G401 (cell line): ENCODE data around the gene AMELY. TPM values are rescaled to one million over a fixed set of nuclear protein-coding genes. Genes with fewer than 3 reads are reported as not detected.
A peak's percentile ranks its signal among the peaks of the same experiment; 100 is the strongest.
"Not testable (repeated sequence)": the region's sequence is repeated elsewhere in the genome, so short reads cannot be mapped to it uniquely, and the experiment has no call there.

Source experiments
- DNase-seq: peaks from one replicate; pipeline ENCODE4 v3.0.0-alpha.2; 2015; ENCODE audit warnings: low spot score
- in situ Hi-C: cut with HindIII; loops from 2 replicates; pipeline ENCODE4 v1.10.0; 2016; ENCODE audit warnings: low sequenced_read_pairs, mixed read lengths
- total RNA-seq: library from RNA; depleted of rRNA; stranded (reverse); fragments of >200 nt; shearing (Covaris generic); gene quantifications from 2 replicates; pipeline ENCODE4 v1.2.3, GENCODE V29; 2014; rRNA removed

The AMELY gene, protein sequence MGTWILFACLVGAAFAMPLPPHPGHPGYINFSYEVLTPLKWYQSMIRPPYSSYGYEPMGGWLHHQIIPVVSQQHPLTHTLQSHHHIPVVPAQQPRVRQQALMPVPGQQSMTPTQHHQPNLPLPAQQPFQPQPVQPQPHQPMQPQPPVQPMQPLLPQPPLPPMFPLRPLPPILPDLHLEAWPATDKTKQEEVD
- total RNA-seq: not detected in 2 replicates

DNA sequence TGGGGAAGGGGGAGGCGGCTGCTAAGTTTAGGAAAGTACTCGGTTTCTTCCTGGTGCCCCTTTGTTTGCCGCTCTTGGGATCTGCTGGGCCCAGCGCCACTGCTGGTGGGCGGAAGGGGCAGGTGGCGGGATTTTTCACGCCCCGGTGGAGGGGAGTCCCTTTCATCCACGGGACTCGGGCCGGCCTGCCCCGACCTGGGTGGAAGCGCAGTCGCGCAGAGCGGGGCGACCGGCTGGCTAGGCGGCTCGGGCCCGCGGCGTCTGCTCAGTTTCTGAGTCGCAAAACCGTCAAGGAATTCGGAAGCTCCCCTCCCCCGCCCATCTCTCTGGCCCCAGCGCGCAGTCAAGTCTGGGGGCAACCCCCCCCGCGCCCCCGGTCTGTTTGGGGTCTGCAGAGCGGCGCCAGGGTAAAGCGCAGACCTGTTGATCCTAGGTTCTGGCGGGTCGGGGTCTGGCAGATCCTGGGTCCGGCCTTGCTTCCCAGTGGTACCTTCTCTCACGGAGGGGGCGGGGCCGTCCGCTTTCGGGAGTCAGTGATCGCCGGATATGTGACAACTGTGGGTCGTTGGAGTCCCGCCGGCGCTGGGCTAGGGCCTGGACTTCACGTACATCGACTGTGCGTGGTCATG is at the start of gene AMELY:
TSS of gene AMELY (minus strand) at position 500 of the 629 bp plus-strand sequence. CDS start 39,144 bp downstream, outside the sequence.
- in situ Hi-C loops: no loop called here

DNA sequence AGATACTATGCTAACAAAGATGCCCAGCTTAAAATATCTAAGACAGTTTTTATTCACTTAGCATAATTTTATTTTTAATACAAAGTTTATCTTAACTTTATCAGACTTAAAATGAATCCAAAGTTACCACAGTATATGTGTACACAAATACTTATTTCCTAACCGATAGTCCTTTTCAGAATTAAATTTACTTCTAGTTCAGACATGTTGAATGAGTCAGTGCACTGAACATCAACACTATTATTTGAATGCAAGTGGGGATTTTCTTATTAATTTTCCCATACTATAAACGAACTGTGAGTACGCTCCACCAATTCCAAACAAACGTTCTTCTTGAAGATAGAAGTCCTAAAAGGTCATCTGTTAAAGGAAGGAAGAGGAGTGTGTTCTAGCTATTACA is 38.4 kb upstream of the AMELY start:
- in situ Hi-C loops: no loop called here
- DNase-seq: no peak

More for the DNA sequence above, at the start of gene AMELY:
- DNase-seq: no peak

DNA sequence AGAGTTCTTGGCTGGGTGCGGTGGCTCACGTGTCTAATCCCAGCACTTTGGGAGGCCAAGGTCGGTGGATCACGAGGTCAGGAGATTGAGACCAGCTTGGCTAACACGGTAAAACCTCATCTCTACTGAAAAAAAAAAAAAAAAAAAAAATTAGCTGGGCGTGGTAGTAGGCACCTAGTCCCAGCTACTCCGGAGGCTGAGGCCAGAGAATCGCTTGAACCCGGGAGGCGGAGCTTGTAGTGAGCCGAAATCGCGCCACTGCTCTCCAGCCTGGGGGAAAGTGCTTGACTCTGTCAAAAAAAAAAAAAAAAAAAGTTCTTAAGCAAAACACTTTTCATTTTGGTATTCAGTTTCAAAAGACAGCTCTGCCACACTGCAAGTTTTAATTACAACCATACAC is 36.8 kb upstream of the AMELY start:
- DNase-seq: no peak
- in situ Hi-C loops: no loop called here

DNA sequence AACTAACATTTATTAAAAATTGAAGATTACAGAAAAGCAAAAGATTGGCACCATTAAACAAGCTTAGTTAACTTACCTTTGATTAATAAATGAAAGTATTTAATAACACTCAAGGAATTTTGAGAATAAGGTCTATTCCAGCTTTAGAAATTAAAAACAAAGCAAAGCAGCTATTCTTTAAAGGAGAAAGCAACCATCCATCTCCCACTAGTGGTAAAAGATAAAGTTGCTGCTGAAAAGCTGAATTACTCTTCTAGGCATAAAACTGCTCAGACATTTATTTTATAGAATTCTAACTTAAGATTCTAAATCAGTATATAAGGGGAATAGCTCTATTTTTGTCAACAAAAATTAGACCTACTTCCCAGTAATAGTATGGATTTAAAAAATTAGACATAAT is 36.1 kb upstream of the AMELY start:
- DNase-seq: no peak
- in situ Hi-C loops: no loop called here

DNA sequence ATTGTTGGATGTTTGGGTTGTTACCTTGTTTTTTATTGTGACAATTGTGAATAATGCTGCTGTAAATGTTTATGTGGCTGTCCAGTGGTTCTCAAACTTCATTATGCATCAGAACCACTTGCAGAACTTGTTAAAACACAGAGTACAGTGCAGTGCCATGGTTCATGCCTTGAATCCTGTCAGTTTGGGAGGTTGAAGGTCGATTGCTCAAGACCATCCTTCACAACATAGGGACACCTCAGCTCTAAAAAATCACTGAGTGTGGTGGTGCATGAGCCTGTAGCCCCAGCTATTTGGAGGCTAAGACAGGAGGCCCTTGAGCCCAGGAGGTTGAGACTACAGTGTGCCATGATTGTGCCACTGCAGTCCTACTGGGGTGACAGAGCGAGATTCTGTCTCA is 23.9 kb upstream of the AMELY start:
- DNase-seq: no peak
- in situ Hi-C loops: no loop called here

DNA sequence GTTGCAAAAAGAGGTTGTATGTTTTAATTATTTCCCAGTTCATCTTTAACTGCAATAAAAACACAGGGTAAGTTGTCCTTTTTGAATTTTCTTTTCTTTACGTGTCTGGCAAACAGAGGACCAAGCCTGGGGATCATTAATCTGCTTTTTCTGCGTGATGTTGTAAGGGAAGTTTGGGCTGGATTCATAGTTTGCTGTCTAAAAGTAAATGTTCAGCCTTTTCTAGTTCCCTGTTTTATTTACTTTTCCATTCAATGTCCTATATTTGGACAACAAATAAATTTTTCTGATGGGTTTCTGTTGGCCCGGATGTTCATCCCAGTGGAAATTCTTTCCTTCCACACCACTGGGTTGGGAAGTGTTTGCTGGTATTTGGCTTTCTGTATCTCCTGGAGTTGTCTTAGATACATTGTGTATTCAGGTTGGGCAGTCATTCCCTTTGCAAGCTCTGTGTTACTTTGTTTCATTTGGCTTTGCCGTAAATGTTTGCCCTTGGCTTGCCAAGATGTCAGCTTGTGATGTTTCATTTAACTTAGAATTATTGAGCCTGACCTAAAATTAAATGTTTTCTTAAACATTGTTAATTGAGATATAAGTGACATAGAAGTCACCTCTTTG is 20.3 kb upstream of the AMELY start:
- DNase-seq: peak; percentile 0
- in situ Hi-C loops: no loop called here

DNA sequence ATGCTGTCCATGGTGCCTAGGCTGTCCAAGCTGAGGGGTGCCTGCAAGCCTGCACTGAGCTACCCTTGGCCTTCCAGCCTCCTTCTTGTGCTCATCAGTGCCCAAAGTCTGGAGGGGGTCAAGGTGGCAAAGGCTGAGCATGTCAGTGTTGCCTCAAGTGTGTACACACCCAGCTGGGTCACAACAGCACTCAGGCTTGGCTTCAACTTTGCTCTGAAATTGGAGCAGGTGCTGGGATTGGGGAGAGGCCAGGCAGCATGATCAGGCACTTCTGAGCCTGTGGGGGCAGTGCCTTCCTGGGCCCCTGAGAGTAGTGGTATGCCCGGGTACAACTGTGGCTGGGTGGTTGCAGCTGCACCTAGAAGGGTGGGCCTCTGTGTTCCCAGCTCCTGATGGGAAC is 17.7 kb upstream of the AMELY start:
- in situ Hi-C loops: no loop called here
- no peak for DNase-seq

DNA sequence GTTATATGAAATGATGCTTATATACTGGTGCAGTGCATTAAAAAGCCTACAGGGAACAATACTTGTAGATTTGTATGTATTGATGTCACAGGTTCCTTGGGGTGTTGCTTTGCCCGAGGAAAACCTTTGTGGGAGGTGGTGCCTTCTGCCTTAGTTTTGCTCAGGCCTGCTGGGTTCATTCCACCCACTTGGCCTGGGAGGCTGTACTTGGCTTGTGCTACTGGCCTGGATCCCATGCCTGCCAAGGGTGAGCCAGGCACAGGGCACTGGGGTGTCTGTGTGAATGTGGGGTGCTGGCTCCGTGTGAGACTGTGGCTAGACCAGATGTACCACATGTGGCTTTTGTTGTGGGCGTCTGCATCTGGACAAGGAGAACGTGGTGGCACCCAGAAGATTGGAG is 16.7 kb upstream of the AMELY start:
- no peak for DNase-seq
- in situ Hi-C loops: no loop called here

DNA sequence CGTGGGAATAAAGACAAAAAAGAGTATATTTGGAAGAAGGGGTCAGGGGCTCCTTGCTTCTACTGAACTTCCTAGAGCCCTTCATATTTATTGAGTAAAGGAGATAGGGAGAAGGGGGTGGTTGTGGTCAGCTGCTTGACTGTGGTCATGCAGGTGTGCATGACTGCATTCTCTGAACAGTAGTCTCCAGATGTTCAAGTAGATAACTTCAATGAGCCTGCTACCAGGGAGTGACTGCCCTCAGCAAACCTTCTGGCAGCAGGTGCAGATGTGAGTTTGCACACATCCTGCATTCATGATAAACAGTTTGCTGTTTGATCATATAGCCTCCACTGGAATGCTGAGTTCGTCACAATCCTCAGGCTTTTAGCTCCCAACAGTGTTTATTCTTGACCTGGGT is 9.5 kb upstream of the AMELY start:
- in situ Hi-C loops: no loop called here
- DNase-seq: no peak

DNA sequence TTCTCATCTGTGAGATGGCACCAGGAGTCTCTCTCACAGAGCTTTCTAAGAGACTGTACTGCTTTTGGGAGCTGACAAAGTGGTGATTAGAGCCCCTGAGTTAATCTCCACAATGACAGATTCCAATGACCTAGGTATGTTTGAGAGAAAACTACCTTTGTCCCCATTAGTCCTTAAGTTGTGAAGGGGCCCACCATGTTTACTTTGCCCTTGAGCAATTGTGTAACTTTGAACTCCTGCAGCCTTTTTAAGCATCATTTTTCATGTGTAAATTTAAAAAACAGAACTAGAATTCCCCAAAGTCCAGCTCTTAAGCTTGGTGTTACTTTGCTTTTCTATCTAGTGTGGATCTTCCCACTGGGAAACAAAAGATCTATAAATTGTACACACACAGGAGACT is 1.8 kb upstream of the AMELY start:
- in situ Hi-C loops: no loop called here
- no peak for DNase-seq

DNA sequence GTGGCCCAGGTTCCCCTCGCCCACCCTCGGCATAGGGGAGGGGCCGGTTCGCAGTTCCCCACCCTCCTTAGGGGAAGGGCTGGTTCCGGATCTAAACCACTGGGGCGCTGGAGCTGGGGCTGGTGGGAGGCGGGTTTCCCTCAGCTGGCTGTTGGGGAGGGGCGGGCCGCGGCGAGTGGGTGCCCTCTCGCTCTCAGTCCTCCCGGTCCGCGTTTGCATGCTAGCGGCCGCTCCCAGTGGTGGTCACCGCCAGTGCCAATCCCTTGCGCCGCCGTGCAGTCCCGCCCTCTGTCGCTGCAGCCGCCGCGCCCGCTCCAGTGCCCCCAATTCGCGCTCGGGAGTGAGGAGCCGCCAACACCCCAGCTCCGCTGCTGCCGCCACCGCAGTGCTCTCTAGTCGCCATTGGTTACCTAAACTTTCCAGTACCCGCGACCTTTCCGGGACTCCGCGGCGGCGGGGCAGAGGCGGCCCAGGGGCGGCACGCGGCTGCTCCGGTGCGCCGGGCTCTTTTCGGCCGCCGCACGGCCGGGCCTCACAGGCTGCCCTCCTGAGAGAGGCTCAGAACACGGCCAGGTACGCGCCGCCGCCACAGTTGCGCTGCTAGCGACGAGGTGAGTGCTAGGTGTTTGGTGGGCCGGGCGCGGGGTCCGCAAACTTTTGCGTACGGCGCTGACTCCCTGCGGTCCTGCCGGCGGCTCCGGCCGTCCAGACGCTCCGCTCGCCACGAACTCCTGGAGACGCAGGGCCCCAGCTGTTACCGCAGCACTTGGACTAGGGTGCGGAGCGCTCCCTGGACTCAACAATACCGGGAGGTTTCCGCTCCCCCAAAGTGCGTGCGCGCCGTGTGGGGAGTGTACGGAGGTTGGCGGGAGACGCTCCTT is 940 bp downstream of the AMELY start, which contains the start of gene TBL1Y:
TSS of gene TBL1Y (plus strand) at position 326 of the 881 bp plus-strand sequence. CDS start 114,388 bp downstream, outside the sequence.
- DNase-seq: no peak
- in situ Hi-C loops: no loop called here

DNA sequence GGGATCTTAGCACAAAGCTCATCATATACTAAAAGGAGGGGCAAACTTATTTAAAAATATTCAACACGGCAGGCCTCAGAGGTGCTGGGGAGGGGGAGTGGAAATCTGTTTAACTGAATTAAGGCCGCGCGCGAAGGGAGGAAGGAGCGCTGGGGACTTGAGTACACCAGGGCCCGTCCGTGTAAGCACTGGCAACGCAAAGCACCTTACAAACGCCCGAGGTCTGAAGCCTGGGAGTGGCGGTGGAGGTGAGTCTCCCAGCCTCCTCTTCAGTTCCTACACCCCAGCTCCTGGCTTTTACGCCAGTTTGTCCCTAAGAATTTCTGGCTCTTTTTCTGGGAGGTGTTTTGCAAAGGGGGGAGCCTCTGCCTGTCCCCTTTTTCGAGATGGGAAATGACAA is 1.7 kb downstream of the AMELY start:
- in situ Hi-C loops: no loop called here
- no peak for DNase-seq

DNA sequence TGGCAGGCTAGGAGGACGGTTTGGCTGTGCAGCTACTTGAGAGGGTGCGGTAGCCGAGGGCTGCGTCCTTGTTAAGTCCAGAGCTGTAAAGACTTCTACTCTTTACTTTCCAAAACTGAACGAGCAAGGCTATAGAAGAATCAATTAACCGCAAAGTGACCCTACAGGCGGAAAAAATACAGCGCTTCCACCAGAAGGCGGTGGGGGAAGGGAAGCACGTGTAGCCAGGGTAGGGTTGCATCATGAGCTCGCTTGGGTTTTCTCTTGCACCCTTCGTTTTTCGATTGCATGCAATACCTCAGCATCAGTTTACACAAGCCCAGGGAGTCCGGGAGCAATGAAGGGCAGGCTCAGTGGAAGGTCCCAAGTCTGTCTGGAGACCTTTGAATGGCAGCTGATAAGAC is 2.4 kb downstream of the AMELY start:
- in situ Hi-C loops: no loop called here
- DNase-seq: no peak

DNA sequence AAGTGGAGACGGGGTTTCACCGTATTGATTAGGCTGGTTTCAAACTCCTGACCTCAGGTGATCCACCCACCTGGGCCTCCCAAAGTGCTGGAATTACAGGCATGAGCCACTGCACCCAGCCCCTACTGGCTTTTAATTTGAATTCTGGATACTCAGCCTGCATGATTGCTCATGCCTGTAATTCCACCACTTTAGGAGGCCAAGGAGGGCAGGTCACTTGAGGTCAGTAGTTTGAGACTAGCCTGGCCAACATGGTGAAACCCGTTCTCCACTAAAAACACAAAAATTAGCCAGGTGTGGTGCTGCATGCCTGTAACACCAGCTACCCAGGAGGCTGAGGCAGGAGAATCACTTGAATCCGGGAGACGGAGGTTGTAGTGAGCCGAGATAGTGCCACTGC is 3.5 kb downstream of the AMELY start:
- in situ Hi-C loops, DNase-seq: not testable (repeated sequence)

DNA sequence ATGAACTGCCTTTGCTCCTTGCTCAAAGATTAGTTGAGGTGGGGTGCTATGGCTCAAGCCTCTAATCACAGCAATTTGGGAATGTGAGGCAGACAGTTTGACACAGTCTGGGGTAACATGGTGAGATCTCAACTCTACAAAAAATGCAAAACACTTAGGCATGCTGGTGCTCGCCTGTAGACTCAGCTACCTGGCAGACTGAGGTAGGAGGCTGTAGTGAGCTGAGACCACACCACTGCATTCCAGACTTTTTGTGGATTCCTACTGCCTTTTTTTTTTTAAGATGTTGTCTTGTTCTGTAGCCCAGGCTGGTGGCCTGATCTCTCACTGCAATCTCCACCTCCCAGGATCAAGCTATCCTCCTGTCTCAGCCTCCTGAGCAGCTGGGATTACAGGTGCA is 4.0 kb downstream of the AMELY start:
- DNase-seq: no peak
- in situ Hi-C loops: no loop called here

DNA sequence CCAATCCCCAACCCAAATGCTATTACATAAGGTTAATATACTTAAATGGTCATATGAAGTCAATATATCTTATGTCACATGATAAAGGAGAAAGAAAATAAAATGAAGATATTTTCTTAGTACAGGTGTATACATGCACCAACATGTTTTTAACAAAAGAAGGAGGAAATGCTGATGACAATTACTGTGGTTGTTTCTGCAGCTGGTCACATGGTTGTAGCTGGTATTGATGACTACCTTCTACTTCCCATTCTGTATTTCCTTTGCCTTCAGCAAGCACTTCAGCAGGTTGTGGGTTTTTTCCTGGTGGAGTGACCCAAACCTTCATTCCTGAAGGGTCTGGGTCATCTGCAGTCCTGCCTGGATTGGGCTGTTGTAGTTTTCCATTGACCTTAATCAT is 9.4 kb downstream of the AMELY start:
- in situ Hi-C loops, DNase-seq: not testable (repeated sequence)

DNA sequence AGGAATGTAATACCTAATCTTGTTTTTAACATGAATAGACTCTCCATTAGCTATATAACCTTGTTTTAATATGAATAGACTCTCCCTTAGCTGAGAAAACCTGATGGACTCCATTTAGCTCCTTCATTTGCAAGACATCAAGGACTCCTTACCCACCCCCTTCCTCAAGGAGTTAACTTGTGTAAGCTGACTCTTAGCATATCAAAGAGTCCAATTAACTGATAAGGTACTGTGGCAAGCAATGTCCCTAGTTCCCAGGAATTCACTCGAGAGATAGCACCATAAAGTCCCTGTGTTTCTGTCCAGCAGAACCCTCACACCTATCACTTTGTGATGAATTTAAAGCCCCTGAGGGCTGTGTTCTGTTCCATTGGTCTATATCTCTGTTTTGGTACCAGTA is 16.3 kb downstream of the AMELY start:
- DNase-seq: no peak
- in situ Hi-C loops: no loop called here

DNA sequence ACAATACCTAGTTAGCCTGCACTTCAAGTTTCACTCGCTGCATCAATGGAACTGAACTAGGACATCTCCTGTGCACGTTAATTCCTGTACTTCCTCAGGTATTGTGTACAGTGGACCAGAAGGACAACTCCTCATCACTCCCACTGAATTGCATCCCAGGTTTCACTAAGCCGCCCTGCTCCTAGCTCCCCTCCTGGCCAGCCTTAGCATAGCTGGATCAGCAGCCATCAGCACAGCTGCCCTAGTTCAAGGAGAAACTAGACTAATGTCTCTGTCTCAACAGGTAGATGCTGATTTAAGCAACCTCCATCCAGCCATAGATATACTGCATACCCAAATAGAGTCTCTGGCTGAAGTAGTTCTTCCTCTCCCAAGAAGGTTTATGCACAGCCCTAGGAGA is 17.1 kb downstream of the AMELY start:
- DNase-seq: no peak
- in situ Hi-C loops: no loop called here

DNA sequence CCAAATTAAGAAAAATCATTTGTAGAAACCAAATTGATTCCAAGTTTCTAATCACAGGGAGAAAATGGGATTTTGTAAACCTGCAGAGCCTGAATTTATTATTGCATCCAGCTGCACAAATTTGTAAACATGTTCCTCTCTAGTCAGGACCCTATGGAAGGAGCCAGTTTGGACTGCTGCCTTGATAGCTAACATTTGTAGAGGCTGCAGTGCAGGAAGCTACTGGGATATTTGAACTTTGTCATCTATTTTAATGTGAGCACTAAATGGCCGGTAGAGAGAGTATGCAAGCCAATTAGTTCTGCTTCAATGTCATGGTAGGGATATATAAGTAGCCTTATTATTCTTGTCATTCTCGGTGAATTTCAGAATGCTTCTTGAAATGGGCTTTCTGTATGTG is 62.2 kb downstream of the AMELY start:
- in situ Hi-C loops: no loop called here

DNA sequence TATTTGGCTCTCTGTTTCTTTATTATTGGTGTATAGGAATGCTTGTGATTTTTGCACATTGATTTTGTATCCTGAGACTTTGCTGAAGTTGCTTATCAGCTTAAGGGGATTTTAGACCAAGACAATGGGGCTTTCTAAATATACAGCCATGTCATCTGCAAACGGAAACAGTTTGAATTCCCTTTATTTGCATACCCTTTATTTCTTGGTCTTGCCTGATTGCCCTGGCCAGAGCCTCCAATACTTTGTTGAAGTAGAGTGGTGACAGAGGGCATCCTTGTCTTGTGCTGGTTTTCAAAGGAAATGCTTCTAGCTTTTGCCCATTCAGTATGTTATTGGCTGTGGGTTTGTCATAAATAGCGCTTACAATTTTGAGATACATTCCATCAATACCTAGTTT is 68.9 kb downstream of the AMELY start:
- in situ Hi-C loops, DNase-seq: not testable (repeated sequence)

More for the DNA sequence above, 62.2 kb downstream of the AMELY start:
- DNase-seq: no peak
